SU-DHL-6 (cell line): ENCODE measurements around the gene GPHN.

Source experiments
- EZH2phosphoT487 ChIP-seq: fragments of 200-600 bp; sonication (generic), shearing (Covaris generic); conservative IDR thresholded peaks from 2 replicates; pipeline ENCODE4 v1.6.1; 2018; ENCODE audit warnings: mild to moderate bottlenecking, antibody characterized with exemption, low read length, moderate library complexity, mixed read lengths
- TF ChIP-seq, protein P1 (sequence below): fragments of 200-600 bp; sonication (generic); IDR thresholded peaks from one replicate; pipeline ENCODE4 v1.5.1; 2017; ENCODE audit warnings: antibody characterized with exemption, mild to moderate bottlenecking, low read length, moderate library complexity; ENCODE audit not compliant: insufficient read depth, poor library complexity, severe bottlenecking

- TF ChIP-seq EZH2phosphoT487, result no peak
- TF ChIP-seq, protein P1, sequence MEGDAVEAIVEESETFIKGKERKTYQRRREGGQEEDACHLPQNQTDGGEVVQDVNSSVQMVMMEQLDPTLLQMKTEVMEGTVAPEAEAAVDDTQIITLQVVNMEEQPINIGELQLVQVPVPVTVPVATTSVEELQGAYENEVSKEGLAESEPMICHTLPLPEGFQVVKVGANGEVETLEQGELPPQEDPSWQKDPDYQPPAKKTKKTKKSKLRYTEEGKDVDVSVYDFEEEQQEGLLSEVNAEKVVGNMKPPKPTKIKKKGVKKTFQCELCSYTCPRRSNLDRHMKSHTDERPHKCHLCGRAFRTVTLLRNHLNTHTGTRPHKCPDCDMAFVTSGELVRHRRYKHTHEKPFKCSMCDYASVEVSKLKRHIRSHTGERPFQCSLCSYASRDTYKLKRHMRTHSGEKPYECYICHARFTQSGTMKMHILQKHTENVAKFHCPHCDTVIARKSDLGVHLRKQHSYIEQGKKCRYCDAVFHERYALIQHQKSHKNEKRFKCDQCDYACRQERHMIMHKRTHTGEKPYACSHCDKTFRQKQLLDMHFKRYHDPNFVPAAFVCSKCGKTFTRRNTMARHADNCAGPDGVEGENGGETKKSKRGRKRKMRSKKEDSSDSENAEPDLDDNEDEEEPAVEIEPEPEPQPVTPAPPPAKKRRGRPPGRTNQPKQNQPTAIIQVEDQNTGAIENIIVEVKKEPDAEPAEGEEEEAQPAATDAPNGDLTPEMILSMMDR, result no peak
These were observed 305.7 kb downstream of the GPHN start for GRCh38 chr14:66813636-66814035.
